Small intestine (tissue), 7 donors: Measurements from ENCODE around the gene TBC1D16. TPM values are rescaled to one million over a fixed set of nuclear protein-coding genes. Genes with fewer than 3 reads are reported as not detected.

Source experiments
- DNase-seq, 2 donors: peaks; one replicate each; pipeline versions ENCODE4 v3.0.0 to v3.0.0-alpha.2; 2013
- FAIRE-seq: peaks from 2 replicates; lab custom pipeline; 2012; peaks lifted over from hg19 to GRCh38; lab: Jason Lieb, UNC
- H3K27ac ChIP-seq, 3 donors: one replicate each; pipeline ENCODE4 v1.5.1; 2013; ENCODE audit warnings: low read length in 2 of 3, mild to moderate bottlenecking in 2 of 3, control low read depth in 1 of 3, inconsistent platforms in 1 of 3, low read depth in 1 of 3, moderate library complexity in 1 of 3
- H3K27me3 ChIP-seq, 3 donors: one replicate each; pipeline ENCODE4 v1.6.1; 2013; ENCODE audit warnings: low read length in 3 of 3, inconsistent platforms in 1 of 3; ENCODE audit not compliant: control insufficient read depth in 3 of 3, insufficient read depth in 3 of 3
- H3K36me3 ChIP-seq, 3 donors: one replicate each; pipeline ENCODE4 v1.6.1; 2013; ENCODE audit warnings: low read length in 3 of 3, inconsistent platforms in 1 of 3, low read depth in 1 of 3, mild to moderate bottlenecking in 1 of 3, moderate library complexity in 1 of 3; ENCODE audit not compliant: control insufficient read depth in 3 of 3, insufficient read depth in 2 of 3
- H3K4me1 ChIP-seq, 3 donors: one replicate each; pipeline ENCODE4 v1.6.1; 2013; ENCODE audit warnings: low read length in 2 of 3, inconsistent platforms in 1 of 3, low read depth in 1 of 3, mild to moderate bottlenecking in 1 of 3, moderate library complexity in 1 of 3; ENCODE audit not compliant: control insufficient read depth in 3 of 3, insufficient read depth in 2 of 3
- H3K4me3 ChIP-seq, 3 donors: one replicate each; pipeline ENCODE4 v1.5.1; 2013; ENCODE audit warnings: low read length in 3 of 3, control low read depth in 1 of 3, inconsistent platforms in 1 of 3, low read depth in 1 of 3, mild to moderate bottlenecking in 1 of 3, moderate library complexity in 1 of 3
- H3K9me3 ChIP-seq, 2 donors: one replicate each; pipeline ENCODE4 v1.6.1; 2013; ENCODE audit warnings: low read depth in 1 of 2, low read length in 1 of 2; ENCODE audit not compliant: control insufficient read depth in 2 of 2, insufficient read depth in 1 of 2
- WGBS, 3 donors: extraction: QIAGEN DNeasy Blood & Tissue Kit; methylation state at CpG; one replicate each; pipeline ENCODE4 v1.1.7; 2013; 5-methylcytosine and 5-hydroxymethylcytosine counted together
- polyA plus RNA-seq, 4 donors: library from polyadenylated mRNA; stranded (reverse) in 3 of 4; unstranded in 1 of 4; fragments of 200-250 nt in 3 of 4; fragments of 120-200 nt in 1 of 4; gene quantifications; one replicate each; pipeline versions ENCODE4 v1.2.1 to v1.2.3, GENCODE V29; 2013
- donor health status: healthy with polysubstance abuse.
- donor health status: control.
- donor health status: control.
- donor health status: Bipolar disorder and iron deficiency.
- donor health status: healthy.

TBC1D16 gene
- polyA plus RNA-seq, 4 donors: 1.6 to 30.6 (median 15.2) TPM

- Histone ChIP-seq H3K27ac (no peak overlapping the region), H3K36me3 (peaks cover 0 to 92% (median 2%) of the 10 kb centered on the region in 3 donors), H3K27me3 (no peaks in the 10 kb centered on the region), H3K4me1 (peaks cover 0 to 3% (median 0%) of the 10 kb centered on the region in 3 donors), H3K9me3 (no peaks in the 10 kb centered on the region), H3K4me3 (no peak overlapping the region)
- DNase-seq: no peak
- WGBS, 3 donors: 80 to 90% (median 81%) methylated on average over 23 to 28 of the region's 28 CpGs
- no peak for FAIRE-seq
Measured at GRCh38 chr17:79941088-79942010, 94.3 kb downstream of the TBC1D16 start.

DNA sequence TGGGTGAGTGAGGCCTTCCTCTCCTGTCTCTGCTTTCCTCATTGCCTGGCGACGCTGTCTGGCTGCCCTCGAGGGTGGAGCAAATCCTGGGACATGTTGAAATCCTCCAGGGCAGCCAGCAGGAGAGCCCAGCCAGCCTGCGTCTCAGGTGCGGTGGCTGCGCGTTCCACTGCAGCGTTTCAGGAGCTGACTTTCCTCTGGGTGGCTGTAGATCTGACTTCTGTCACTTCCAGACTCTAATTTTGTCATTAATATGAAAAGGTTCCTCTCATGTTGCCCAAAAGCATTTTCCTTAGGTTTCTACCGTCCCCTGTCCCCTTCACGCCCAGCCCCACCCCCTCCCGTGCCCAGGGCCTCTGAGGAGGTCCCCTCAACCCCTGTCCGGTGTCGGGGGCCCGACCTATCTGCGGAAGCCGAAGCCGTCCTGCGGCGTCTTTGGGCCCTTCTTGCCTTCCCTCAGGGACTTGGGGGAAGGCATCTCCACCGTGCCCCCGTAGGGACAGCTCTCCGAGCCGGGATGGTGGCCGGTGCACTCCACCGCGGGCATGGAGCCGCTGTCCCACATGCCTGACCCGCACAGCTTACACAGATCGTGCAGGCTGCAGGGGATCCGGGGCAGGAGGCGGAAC is 95.1 kb downstream of the TBC1D16 start:
- Histone ChIP-seq H3K27ac (no peak overlapping the region), H3K9me3 (no peaks in the 10 kb centered on the region), H3K27me3 (no peaks in the 10 kb centered on the region), H3K4me1 (peaks cover 0 to 8% (median 0%) of the 10 kb centered on the region in 3 donors), H3K4me3 (no peak overlapping the region), H3K36me3 (peaks cover 0 to 90% (median 2%) of the 10 kb centered on the region in 3 donors)
- DNase-seq: no peak
- 92 to 96% (median 93%) methylated on average over 30 to 31 of the region's 31 CpGs for WGBS, 3 donors
- FAIRE-seq: no peak

- FAIRE-seq (no peak), DNase-seq (no peak)
- H3K9me3 ChIP-seq: no peaks in the 10 kb centered on the region
- H3K27ac ChIP-seq: no peak overlapping the region
- 89 to 91% (median 91%) methylated on average over 25 of the region's 25 CpGs for WGBS, 3 donors
- H3K4me1 ChIP-seq: peaks cover 0 to 13% (median 0%) of the 10 kb centered on the region in 3 donors
- H3K4me3 ChIP-seq: no peak overlapping the region
- peaks cover 0 to 83% (median 2%) of the 10 kb centered on the region in 3 donors for H3K36me3 ChIP-seq
- H3K27me3 ChIP-seq: no peaks in the 10 kb centered on the region
Measured at GRCh38 chr17:79939755-79940458, 95.8 kb downstream of the TBC1D16 start.

DNA sequence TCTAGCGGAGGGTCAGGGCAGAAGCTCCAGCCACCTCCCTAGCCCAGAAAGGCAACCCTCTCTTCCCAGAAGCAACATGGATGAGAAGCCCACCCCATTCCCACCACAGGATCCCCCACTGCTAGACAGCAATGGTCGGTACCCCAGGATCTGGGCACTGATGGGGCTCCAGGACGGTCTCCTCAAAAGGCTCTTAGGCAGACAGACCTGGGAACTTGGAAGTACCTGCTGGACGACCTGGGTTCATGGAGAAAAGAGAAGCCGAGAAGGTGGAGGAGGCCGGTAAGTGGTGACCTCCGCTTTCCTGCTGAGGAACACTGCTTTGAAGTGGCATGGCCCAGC is 96.6 kb downstream of the TBC1D16 start:
- Histone ChIP-seq H3K4me3 (no peak overlapping the region), H3K27me3 (no peaks in the 10 kb centered on the region), H3K9me3 (no peaks in the 10 kb centered on the region), H3K36me3 (peaks cover 0 to 75% (median 2%) of the 10 kb centered on the region in 3 donors), H3K27ac (no peak overlapping the region), H3K4me1 (peaks cover 0 to 22% (median 0%) of the 10 kb centered on the region in 3 donors)
- FAIRE-seq (no peak), DNase-seq (no peak)
- WGBS, 3 donors: 94 to 96% (median 94%) methylated on average over 7 of the region's 7 CpGs

DNA sequence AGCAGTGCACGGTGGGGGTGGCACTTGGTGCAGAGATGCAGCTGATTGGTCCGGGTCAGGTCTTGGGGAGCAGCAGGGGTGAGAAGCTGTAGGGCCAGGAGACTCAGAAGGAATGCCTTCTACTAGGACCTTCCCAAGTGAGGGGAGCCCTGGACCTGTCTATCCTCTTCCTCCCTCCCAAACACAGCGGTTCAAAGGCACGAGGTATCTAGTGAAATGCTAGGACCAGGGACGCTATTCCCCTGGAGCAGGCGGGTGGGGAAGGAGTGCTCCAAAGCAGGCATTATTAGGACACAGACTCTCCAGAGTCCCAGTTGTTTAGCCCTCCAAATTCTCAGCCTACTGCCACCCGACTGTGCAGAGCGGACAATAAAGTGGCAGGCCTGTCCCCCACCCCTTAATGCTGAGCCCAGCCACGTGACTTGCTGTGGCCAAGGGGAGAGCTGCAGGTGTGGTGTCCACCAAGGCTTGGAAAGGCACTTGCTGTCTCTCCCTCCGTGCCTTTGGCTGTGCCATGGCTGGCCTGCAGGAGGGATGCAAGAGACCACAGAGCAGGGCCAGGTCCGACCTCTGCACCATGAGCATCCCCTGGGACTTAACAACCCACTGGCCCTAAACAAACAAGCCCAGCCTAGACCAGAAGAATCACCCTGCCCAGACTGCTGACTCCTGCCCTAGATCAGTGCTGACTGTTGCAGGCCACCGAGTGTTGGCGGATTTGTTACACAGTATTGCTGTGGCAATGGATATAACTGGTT is 97.2 kb downstream of the TBC1D16 start:
- Histone ChIP-seq H3K9me3 (no peaks in the 10 kb centered on the region), H3K36me3 (peaks cover 0 to 69% (median 2%) of the 10 kb centered on the region in 3 donors), H3K27ac (no peak overlapping the region), H3K4me3 (no peak overlapping the region), H3K27me3 (no peaks in the 10 kb centered on the region), H3K4me1 (peaks cover 0 to 25% (median 2%) of the 10 kb centered on the region in 3 donors)
- DNase-seq (no peak), FAIRE-seq (no peak)
- 85 to 91% (median 86%) methylated on average over 11 to 13 of the region's 13 CpGs for WGBS, 3 donors

DNA sequence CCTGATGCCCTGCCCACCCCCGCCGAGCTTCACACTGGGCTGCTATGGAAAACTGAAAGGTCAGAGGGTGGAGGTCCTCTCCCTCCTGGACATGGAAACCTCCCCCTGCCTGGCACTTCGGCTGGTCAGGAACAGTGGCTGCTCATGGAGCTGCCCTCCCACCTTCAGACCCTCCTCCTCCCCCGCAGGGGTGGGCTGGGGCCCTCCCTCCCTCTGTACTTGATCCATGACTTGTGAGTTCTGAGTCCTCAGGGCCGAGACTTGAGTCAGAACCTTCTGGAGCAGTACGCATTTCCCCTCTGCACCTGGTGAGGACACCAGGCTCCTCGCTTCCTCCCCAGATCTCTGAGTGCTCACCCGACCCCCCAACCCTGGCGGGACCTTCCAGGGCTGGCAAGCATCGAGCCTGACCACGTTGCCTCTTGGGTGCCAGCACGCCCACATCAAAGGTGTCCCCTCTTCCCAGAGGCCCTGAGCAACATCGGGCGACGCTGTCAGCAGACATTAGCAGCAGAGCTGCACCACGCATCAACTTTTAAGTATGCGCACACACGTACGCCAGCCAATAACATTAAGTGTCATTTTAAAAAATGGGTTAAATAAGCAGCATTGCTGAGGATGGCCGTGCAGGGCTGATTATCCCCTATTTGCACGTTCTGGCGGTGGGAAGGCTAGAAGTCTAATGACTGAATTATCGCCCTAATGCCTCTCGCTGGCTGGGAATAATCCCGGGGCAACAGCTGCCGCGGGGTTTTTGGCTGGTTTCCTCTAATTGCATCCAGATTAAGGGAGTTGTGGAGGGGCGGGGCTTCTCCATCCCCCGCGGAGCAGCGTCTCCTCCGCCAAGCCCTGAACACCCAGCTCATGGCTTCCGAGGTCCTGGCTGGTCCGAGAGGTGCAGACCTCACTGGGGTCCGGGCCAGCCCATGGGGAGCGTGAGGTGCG is 98.0 kb downstream of the TBC1D16 start:
- Histone ChIP-seq H3K36me3 (peaks cover 0 to 61% (median 2%) of the 10 kb centered on the region in 3 donors), H3K4me1 (peaks cover 0 to 34% (median 4%) of the 10 kb centered on the region in 3 donors), H3K9me3 (no peaks in the 10 kb centered on the region), H3K4me3 (no peak overlapping the region), H3K27me3 (no peaks in the 10 kb centered on the region), H3K27ac (no peak overlapping the region)
- DNase-seq (no peak), FAIRE-seq (no peak)
- WGBS, 3 donors: 70% methylated on average over 37 of the region's 37 CpGs

DNA sequence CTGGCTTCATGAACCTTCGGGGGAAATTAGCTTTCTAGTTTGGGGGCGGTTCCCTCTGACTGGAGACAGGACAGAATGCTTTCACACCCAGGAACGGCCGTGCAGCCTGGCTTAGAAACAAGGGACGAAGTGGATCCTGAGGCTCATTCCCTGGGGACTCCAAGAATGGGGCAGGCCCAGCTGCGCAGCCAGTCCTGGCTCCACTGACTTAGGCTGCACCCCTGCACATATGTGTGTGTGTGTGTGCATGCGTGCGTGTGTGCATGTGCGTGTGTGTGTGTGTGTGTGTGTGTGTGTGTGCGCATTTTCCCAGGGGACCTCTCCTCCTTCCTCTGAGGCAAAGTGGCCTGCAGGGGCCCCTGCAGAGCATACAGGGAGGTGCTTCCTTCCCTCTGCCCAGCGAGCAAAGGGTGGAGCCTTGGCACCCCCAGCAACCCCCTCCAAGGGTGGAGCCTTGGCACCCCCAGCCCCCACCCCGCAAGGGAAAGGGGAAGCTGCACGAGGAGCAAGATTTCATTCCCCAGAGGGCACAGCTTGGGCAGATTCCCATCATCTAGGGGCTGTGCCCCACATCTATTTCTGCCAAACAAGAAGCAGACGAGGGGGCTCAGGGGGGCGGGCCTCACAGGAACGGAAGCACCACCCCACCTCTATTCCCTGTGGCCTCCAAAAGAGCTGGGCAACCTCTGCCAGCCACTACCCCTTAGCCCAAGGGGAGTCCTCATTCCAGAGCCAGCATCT is 98.9 kb downstream of the TBC1D16 start:
- Histone ChIP-seq H3K27ac (no peak overlapping the region), H3K4me1 (peaks cover 0 to 43% (median 6%) of the 10 kb centered on the region in 3 donors), H3K36me3 (peaks cover 0 to 52% (median 0%) of the 10 kb centered on the region in 3 donors), H3K9me3 (no peaks in the 10 kb centered on the region), H3K4me3 (no peak overlapping the region), H3K27me3 (no peaks in the 10 kb centered on the region)
- DNase-seq (no peak), FAIRE-seq (no peak)
- WGBS, 3 donors: 47 to 66% (median 59%) methylated on average over 14 to 16 of the region's 16 CpGs
